Measurements from ENCODE around the gene COL20A1.

- TF ChIP-seq RCOR1 (IDR thresholded peaks at IDR 0.05; ENCODE audit: low read depth, low read length) (no peak), MAX (IDR thresholded peaks at IDR 0.05) (no peak), KDM5A (IDR thresholded peaks at IDR 0.05) (no peak), CTCF (IDR thresholded peaks at IDR 0.05) (no peak), REST (IDR thresholded peaks at IDR 0.05) (no peak)
Observed at GRCh38 chr20:63314566-63315239, 21.7 kb downstream of the COL20A1 start.

All from A549 (cell line).